Measurements from ENCODE around the gene CCDC88C. TPM values are rescaled to one million over a fixed set of nuclear protein-coding genes. Genes with fewer than 3 reads are reported as not detected.

CCDC88C gene
- polyA plus RNA-seq, 1 donor (not counting 4 experiments of a cell fraction or from before 2014, with no cell fraction given) = 2.4 TPM

DNA sequence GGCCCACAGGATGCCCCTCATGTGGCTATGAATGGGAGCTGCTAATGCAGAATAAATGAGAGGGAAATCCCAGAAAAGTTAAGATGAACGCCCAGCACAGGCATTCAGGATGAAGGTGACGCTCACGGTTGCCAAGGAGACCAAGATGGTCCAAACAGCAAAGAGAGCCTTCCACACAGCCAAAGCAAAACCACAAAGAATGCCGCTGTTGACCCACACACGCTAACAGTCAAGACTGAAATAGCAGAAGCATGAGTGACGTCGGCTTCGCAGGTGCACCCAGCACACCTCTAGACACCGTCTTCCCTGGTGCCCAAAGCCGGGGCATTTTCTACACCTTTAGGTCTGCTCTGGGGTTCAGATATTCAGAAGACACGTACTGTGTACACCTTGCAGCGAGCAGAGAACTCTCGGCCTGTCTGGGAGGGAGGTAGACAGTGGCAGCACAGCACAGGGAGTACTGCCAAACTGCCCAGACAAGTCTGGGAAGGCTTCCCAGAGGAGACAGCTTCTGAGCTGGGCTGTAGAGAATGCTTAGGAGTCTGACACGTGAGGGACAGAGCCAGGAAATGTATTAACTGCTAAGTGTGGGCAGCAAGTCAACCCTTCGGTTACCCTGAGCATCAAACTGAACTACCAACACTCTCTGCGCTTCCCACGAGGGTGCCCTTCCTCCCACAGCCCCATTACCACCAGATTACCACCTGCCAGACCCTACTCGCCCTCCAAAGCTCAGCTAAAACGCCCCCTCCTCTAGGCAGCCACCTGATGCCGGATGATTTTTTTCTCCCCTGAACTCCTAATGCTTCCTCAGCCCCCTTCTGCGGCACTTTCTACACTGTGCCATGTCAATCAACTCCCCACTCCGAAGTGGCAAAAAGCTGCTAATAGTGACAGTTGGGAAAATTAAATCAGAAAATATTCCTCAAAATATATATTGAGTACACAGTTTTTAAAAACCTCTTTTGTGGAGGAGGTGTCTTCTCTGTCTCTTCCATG, 50.1 kb downstream of the CCDC88C start:
- Histone ChIP-seq H3K27me3 (ENCODE audit: control insufficient read depth, extremely low read depth, insufficient read depth, low read length) (no peaks in the 10 kb centered on the region), H4K20me1 (ENCODE audit: control insufficient read depth, extremely low read depth, insufficient read depth, low read length) (no peaks in the 10 kb centered on the region), H3K27ac (ENCODE audit: control insufficient read depth, insufficient read depth, low read length) (no peak overlapping the region), H3K9me1 (ENCODE audit: control insufficient read depth, extremely low read depth, insufficient read depth, low read length) (no peaks in the 10 kb centered on the region), H3K9me3 (ENCODE audit: control insufficient read depth, low read depth, low read length) (no peaks in the 10 kb centered on the region), H3K4me3 (ENCODE audit: control insufficient read depth in 2 of 3, extremely low read depth in 1 of 3, insufficient read depth in 2 of 3, low read depth in 1 of 3, low read length in 3 of 3) (no peak overlapping the region), H3K4me2 (ENCODE audit: control insufficient read depth, extremely low read depth, insufficient read depth, low read depth, low read length) (no peak overlapping the region), H3K79me2 (ENCODE audit: control insufficient read depth, insufficient read depth, low read length) (no peaks in the 10 kb centered on the region), H3K4me1 (ENCODE audit: control insufficient read depth, extremely low read depth, insufficient read depth, low read length) (peaks cover 17% of the 10 kb centered on the region), H3K36me3 (ENCODE audit: control insufficient read depth in 2 of 2, extremely low read depth in 1 of 2, insufficient read depth in 2 of 2, low read length in 2 of 2) (no peaks in the 10 kb centered on the region), H2AFZ (ENCODE audit: control insufficient read depth, low read length) (no peak overlapping the region), H3K9ac (ENCODE audit: control insufficient read depth, extremely low read depth, insufficient read depth, low read length) (no peak overlapping the region)
- TF ChIP-seq CTCF (optimal IDR thresholded peaks at IDR 0.05 in 1 of 3, IDR thresholded peaks at IDR 0.05 in 1 of 3, conservative IDR thresholded peaks at IDR 0.05 in 1 of 3; ENCODE audit: extremely low read depth in 1 of 3, insufficient read depth in 2 of 3, low read length in 3 of 3) (no peak), EZH2 (IDR thresholded peaks at IDR 0.05; ENCODE audit: low read length) (no peak)
- FAIRE-seq (no peak), DNase-seq (ENCODE audit: low read depth, low spot score) (no peak)
- dilution Hi-C loops (cut with MboI; ENCODE audit: extremely low pct_ligation_motif_present, low sequenced_read_pairs) = no loop called here

- no peak overlapping the region for H2AFZ ChIP-seq (ENCODE audit: control insufficient read depth, low read length)
- no peak overlapping the region for H3K4me2 ChIP-seq (ENCODE audit: control insufficient read depth, extremely low read depth, insufficient read depth, low read depth, low read length)
- dilution Hi-C loops (cut with MboI; ENCODE audit: extremely low pct_ligation_motif_present, low sequenced_read_pairs) = no loop called here
- no peak overlapping the region for H3K4me3 ChIP-seq (ENCODE audit: control insufficient read depth in 2 of 3, extremely low read depth in 1 of 3, insufficient read depth in 2 of 3, low read depth in 1 of 3, low read length in 3 of 3)
- no peak overlapping the region for H3K9ac ChIP-seq (ENCODE audit: control insufficient read depth, extremely low read depth, insufficient read depth, low read length)
- H3K27me3 ChIP-seq (ENCODE audit: control insufficient read depth, extremely low read depth, insufficient read depth, low read length) = no peaks in the 10 kb centered on the region
- DNase-seq (ENCODE audit: low read depth, low spot score) (no peak), FAIRE-seq (no peak)
- H3K27ac ChIP-seq (ENCODE audit: control insufficient read depth, insufficient read depth, low read length) = no peak overlapping the region
- TF ChIP-seq EZH2 (IDR thresholded peaks at IDR 0.05; ENCODE audit: low read length) (no peak), CTCF (optimal IDR thresholded peaks at IDR 0.05 in 1 of 3, IDR thresholded peaks at IDR 0.05 in 1 of 3, conservative IDR thresholded peaks at IDR 0.05 in 1 of 3; ENCODE audit: extremely low read depth in 1 of 3, insufficient read depth in 2 of 3, low read length in 3 of 3) (no peak)
- H3K9me1 ChIP-seq (ENCODE audit: control insufficient read depth, extremely low read depth, insufficient read depth, low read length) = no peaks in the 10 kb centered on the region
- H3K4me1 ChIP-seq (ENCODE audit: control insufficient read depth, extremely low read depth, insufficient read depth, low read length) = peaks cover 22% of the 10 kb centered on the region
- no peaks in the 10 kb centered on the region for H3K9me3 ChIP-seq (ENCODE audit: control insufficient read depth, low read depth, low read length)
- H3K79me2 ChIP-seq (ENCODE audit: control insufficient read depth, insufficient read depth, low read length) = no peaks in the 10 kb centered on the region
- no peaks in the 10 kb centered on the region for H3K36me3 ChIP-seq (ENCODE audit: control insufficient read depth in 2 of 2, extremely low read depth in 1 of 2, insufficient read depth in 2 of 2, low read length in 2 of 2)
- H4K20me1 ChIP-seq (ENCODE audit: control insufficient read depth, extremely low read depth, insufficient read depth, low read length) = no peaks in the 10 kb centered on the region
These were observed 50.9 kb downstream of the CCDC88C start for GRCh38 chr14:91366749-91367148.

Data from keratinocyte (primary cell).